Measurements from ENCODE around the gene POLD1. TPM values are rescaled to one million over a fixed set of nuclear protein-coding genes. Genes with fewer than 3 reads are reported as not detected.

The POLD1 gene
- total and polyA plus RNA-seq, 4 donors, result 7.5 to 57.1 (median 8.2) TPM

DNA sequence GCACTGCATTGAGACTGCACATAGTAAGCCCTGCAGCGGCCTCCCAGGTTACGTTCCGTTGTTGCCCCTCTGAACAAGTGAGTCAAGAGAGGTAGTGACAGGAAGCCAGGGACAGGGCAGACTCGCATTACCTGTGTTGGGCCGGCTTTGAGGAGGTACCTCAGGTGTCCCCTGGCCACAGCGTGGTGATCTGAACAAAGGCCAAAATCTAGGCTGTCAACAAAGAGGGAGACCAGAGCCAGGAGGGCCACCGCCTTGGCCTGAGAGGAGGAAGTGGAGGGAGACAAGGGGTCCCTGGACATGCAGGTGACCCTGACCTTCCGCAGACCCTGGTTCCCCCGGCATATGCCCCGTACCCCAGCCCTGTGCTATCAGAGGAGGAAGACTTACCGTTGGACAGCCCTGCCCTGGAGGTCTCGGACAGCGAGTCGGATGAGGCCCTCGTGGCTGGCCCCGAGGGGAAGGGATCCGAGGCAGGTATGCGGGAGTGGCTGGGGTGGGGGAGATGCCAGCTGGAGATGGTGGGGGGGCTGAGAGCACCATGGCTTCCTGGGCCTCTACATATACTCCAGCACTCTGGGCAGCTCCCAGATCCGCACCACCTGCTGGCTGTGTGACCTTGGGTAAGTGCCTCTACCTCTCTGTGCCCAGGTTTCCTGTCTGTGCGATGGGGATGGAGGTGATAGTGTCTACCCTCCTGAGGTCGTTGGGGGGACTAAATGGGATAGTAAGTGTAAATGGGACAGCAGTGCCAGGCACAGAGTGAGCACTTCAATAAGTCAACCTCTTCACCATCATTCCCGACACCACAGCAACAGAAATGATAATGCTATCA lies 39.3 kb downstream of the POLD1 start:
- Histone ChIP-seq H3K4me3 (ENCODE audit: low read depth in 1 of 3, low read length in 3 of 3) (no peak overlapping the region), H3K9me3 (ENCODE audit: control insufficient read depth in 4 of 4, low read length in 3 of 4) (no peaks in the 10 kb centered on the region), H3K27ac (ENCODE audit: low read depth in 1 of 2, low read length in 2 of 2) (no peak overlapping the region), H3K27me3 (ENCODE audit: control insufficient read depth in 4 of 4, insufficient read depth in 4 of 4, low read length in 3 of 4) (no peaks in the 10 kb centered on the region), H3K36me3 (ENCODE audit: control insufficient read depth in 4 of 4, insufficient read depth in 3 of 4, low read depth in 1 of 4, low read length in 3 of 4) (no peaks in the 10 kb centered on the region), H3K4me1 (ENCODE audit: control insufficient read depth in 4 of 4, insufficient read depth in 4 of 4, low read length in 3 of 4) (no peaks in the 10 kb centered on the region), H3K9ac (ENCODE audit: low read depth in 1 of 2, low read length in 2 of 2) (no peak overlapping the region)
- DNase-seq (ENCODE audit: low spot score), result no peak
- TF ChIP-seq NR2F2 (IDR thresholded peaks at IDR 0.05) (no peak), YY1 (IDR thresholded peaks at IDR 0.05) (no peak), GABPA (IDR thresholded peaks at IDR 0.05 in 1 of 2, conservative IDR thresholded peaks at IDR 0.05 in 1 of 2) (no peak), FOXA2 (IDR thresholded peaks at IDR 0.05) (no peak), TAF1 (conservative IDR thresholded peaks at IDR 0.05) (no peak), SP1 (IDR thresholded peaks at IDR 0.05) (no peak), JUND (IDR thresholded peaks at IDR 0.05) (no peak), HNF4G (IDR thresholded peaks at IDR 0.05) (no peak), HNF4A (conservative IDR thresholded peaks at IDR 0.05) (no peak), EGR1 (IDR thresholded peaks at IDR 0.05; ENCODE audit: low read depth in 2 of 2) (no peak), RXRA (IDR thresholded peaks at IDR 0.05) (no peak), RAD21 (IDR thresholded peaks at IDR 0.05) (no peak), FOXA1 (IDR thresholded peaks at IDR 0.05) (no peak)
- TF ChIP-seq, protein P1, sequence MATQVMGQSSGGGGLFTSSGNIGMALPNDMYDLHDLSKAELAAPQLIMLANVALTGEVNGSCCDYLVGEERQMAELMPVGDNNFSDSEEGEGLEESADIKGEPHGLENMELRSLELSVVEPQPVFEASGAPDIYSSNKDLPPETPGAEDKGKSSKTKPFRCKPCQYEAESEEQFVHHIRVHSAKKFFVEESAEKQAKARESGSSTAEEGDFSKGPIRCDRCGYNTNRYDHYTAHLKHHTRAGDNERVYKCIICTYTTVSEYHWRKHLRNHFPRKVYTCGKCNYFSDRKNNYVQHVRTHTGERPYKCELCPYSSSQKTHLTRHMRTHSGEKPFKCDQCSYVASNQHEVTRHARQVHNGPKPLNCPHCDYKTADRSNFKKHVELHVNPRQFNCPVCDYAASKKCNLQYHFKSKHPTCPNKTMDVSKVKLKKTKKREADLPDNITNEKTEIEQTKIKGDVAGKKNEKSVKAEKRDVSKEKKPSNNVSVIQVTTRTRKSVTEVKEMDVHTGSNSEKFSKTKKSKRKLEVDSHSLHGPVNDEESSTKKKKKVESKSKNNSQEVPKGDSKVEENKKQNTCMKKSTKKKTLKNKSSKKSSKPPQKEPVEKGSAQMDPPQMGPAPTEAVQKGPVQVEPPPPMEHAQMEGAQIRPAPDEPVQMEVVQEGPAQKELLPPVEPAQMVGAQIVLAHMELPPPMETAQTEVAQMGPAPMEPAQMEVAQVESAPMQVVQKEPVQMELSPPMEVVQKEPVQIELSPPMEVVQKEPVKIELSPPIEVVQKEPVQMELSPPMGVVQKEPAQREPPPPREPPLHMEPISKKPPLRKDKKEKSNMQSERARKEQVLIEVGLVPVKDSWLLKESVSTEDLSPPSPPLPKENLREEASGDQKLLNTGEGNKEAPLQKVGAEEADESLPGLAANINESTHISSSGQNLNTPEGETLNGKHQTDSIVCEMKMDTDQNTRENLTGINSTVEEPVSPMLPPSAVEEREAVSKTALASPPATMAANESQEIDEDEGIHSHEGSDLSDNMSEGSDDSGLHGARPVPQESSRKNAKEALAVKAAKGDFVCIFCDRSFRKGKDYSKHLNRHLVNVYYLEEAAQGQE (IDR thresholded peaks at IDR 0.05), result no peak
- TF ChIP-seq, protein P2, sequence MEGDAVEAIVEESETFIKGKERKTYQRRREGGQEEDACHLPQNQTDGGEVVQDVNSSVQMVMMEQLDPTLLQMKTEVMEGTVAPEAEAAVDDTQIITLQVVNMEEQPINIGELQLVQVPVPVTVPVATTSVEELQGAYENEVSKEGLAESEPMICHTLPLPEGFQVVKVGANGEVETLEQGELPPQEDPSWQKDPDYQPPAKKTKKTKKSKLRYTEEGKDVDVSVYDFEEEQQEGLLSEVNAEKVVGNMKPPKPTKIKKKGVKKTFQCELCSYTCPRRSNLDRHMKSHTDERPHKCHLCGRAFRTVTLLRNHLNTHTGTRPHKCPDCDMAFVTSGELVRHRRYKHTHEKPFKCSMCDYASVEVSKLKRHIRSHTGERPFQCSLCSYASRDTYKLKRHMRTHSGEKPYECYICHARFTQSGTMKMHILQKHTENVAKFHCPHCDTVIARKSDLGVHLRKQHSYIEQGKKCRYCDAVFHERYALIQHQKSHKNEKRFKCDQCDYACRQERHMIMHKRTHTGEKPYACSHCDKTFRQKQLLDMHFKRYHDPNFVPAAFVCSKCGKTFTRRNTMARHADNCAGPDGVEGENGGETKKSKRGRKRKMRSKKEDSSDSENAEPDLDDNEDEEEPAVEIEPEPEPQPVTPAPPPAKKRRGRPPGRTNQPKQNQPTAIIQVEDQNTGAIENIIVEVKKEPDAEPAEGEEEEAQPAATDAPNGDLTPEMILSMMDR (IDR thresholded peaks at IDR 0.05; ENCODE audit: low read depth, low read length, missing input control), result no peak
- TF ChIP-seq, protein P3, sequence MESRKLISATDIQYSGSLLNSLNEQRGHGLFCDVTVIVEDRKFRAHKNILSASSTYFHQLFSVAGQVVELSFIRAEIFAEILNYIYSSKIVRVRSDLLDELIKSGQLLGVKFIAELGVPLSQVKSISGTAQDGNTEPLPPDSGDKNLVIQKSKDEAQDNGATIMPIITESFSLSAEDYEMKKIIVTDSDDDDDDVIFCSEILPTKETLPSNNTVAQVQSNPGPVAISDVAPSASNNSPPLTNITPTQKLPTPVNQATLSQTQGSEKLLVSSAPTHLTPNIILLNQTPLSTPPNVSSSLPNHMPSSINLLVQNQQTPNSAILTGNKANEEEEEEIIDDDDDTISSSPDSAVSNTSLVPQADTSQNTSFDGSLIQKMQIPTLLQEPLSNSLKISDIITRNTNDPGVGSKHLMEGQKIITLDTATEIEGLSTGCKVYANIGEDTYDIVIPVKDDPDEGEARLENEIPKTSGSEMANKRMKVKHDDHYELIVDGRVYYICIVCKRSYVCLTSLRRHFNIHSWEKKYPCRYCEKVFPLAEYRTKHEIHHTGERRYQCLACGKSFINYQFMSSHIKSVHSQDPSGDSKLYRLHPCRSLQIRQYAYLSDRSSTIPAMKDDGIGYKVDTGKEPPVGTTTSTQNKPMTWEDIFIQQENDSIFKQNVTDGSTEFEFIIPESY (IDR thresholded peaks at IDR 0.05), result no peak
- TF ChIP-seq, protein P4, sequence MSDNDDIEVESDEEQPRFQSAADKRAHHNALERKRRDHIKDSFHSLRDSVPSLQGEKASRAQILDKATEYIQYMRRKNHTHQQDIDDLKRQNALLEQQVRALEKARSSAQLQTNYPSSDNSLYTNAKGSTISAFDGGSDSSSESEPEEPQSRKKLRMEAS (IDR thresholded peaks at IDR 0.05), result no peak
- WGBS, result 74% methylated on average over 22 of the region's 22 CpGs

Data from liver (tissue), 9 donors.